DMS 273 treated with DMSO at 0.1 percent for 48 hours (cell line): ENCODE results near the gene OIP5.

Experiments used
- DNase-seq: peaks from one replicate; lab custom pipeline; 2025; lab: John Stamatoyannopoulos, UW

The OIP5 gene

GRCh38 chr15:41259546-41260189 is 72.7 kb downstream of the OIP5 start:
- no peak for DNase-seq
